HUES6 (cell line): ENCODE results near the gene ZRANB1.

Experiments
- H3K27ac ChIP-seq: 2 replicates; pipeline ENCODE4 v1.7.0; 2013; ENCODE audit warnings: low read depth, mild to moderate bottlenecking, low read length, inconsistent platforms
- H3K27me3 ChIP-seq: 2 replicates; pipeline ENCODE4 v1.6.1; 2013; ENCODE audit warnings: low read length; ENCODE audit not compliant: control insufficient read depth, insufficient read depth
- H3K36me3 ChIP-seq: 2 replicates; pipeline ENCODE4 v1.6.1; 2013; ENCODE audit warnings: low read length; ENCODE audit not compliant: control insufficient read depth, insufficient read depth
- H3K4me1 ChIP-seq: 2 replicates; pipeline ENCODE4 v1.6.1; 2013; ENCODE audit warnings: low read length; ENCODE audit not compliant: control insufficient read depth, insufficient read depth
- H3K4me3 ChIP-seq: 2 replicates; pipeline ENCODE4 v1.5.1; 2013; ENCODE audit warnings: low read depth, low read length
- H3K9ac ChIP-seq: one replicate; pipeline ENCODE4 v1.6.1; 2013; ENCODE audit warnings: mild to moderate bottlenecking, low read length
- H3K9me3 ChIP-seq: 2 replicates; pipeline ENCODE4 v1.6.1; 2013; ENCODE audit warnings: low read depth, low read length; ENCODE audit not compliant: control insufficient read depth, insufficient read depth

Gene ZRANB1

DNA sequence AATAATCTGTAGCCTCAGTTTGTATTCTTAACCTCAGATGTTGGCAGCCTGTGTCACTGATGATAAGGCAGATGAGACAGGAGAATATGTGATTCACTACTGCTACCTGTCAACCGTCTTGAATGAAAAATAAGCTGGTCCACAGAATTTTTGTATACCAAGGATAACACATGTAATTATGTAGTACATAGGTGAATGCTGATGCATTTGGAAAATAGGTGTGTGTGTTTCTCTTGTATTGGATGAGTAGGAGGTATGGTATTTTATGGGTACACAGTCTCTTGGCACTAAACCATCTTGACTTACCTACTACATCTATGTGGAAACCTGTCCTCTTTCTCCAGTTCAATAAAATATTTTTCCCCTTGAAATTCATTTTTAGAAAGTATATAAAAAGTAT lies 20.7 kb upstream of the ZRANB1 start:
- no peak overlapping the region for H3K27ac ChIP-seq
- H3K4me3 ChIP-seq = no peak overlapping the region
- peaks cover 11% of the 10 kb centered on the region for H3K36me3 ChIP-seq
- H3K9ac ChIP-seq = no peak overlapping the region
- H3K27me3 ChIP-seq = no peaks in the 10 kb centered on the region
- H3K9me3 ChIP-seq = no peaks in the 10 kb centered on the region
- peaks cover 7% of the 10 kb centered on the region; the same call in 1 of the 2 replicates for H3K4me1 ChIP-seq

DNA sequence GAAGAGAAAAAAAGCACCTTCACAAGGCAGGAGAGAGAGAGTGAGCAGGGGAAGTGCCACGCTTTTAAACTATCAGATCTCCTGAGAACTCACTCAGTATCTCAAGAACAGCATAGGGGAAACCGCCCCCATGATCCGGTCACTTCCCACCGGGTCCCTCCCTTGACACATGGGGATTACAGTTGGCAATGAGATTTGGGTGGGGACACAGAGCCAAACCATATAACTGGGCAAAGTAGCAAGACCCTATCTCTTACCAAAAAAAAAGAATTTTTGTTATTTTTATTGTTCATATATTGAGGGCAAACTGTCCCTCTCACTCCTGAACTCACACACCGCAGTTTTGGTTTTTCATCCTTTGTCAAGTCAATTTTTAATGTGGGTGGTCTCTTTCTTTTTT lies 18.2 kb upstream of the ZRANB1 start:
- no peak overlapping the region for H3K27ac ChIP-seq
- H3K4me3 ChIP-seq = no peak overlapping the region
- H3K9ac ChIP-seq = no peak overlapping the region
- peaks cover 3% of the 10 kb centered on the region; the same call in 1 of the 2 replicates for H3K4me1 ChIP-seq
- H3K27me3 ChIP-seq = no peaks in the 10 kb centered on the region
- peaks cover 16% of the 10 kb centered on the region for H3K36me3 ChIP-seq
- no peaks in the 10 kb centered on the region for H3K9me3 ChIP-seq

DNA sequence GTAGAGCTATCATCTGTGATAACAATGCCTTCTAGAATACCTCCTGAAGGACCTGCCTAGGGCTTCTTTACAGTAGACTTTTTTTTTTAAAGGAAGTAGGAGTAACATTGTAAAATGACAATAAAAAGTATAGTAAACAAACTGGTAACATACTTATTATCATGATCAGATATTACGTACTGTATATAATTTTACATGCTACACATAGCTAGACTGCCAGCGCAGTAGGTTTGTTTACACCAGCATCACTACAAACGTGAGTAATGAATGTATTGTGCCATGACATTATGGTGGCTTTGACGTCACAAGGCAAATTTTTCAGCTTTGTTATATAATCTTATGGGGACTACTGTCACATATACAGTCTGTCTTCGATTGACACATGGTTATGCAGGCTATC lies 15.4 kb upstream of the ZRANB1 start:
- no peaks in the 10 kb centered on the region for H3K4me1 ChIP-seq
- H3K9ac ChIP-seq = no peak overlapping the region
- H3K27ac ChIP-seq = no peak overlapping the region
- peaks cover 4% of the 10 kb centered on the region; the same call in 1 of the 2 replicates for H3K9me3 ChIP-seq
- no peaks in the 10 kb centered on the region for H3K27me3 ChIP-seq
- H3K36me3 ChIP-seq = peaks cover 20% of the 10 kb centered on the region
- H3K4me3 ChIP-seq = no peak overlapping the region

DNA sequence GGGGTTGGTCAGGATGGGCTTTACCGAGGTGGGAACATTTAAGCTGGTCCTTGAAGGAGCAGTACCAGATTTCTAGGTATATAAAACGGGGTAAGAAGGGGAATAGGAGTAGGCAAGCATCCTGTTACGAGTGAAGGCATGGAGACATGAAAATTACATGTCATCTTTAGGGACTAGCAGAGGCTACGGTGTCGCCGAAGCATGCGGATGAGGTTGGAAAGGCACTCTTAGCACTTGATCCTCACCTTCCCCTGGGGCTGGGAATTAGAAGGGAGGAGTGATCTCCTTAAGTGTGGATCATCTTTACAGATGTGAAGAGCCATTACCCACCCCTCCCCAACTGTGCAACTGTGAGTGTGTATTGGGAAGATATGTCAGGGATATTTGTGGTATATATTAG lies 13.8 kb upstream of the ZRANB1 start:
- H3K4me1 ChIP-seq = no peaks in the 10 kb centered on the region
- H3K9me3 ChIP-seq = peaks cover 8% of the 10 kb centered on the region
- no peak overlapping the region for H3K4me3 ChIP-seq
- H3K27me3 ChIP-seq = no peaks in the 10 kb centered on the region
- no peak overlapping the region for H3K9ac ChIP-seq
- H3K36me3 ChIP-seq = peaks cover 14% of the 10 kb centered on the region
- H3K27ac ChIP-seq = no peak overlapping the region

DNA sequence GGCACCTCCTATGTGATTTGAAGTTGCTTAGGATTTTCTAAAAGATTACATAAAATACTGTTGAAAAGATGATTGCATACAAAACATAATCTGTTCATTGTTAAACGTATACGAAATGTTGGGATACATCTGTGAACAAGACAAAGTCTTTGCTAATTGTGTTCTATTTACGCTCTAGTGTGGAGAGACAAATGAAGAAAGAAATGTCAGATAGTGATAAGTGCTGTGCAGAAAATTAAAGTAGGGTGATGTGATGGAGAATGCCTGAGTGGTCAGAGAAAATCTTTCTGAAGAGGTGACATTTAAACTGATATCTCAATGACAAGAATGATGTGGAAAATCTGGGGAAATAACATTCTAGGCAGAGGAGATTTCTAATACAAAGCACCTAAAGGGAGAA lies 13.4 kb upstream of the ZRANB1 start:
- Histone ChIP-seq H3K36me3 (peaks cover 12% of the 10 kb centered on the region), H3K4me1 (no peaks in the 10 kb centered on the region), H3K9me3 (peaks cover 8% of the 10 kb centered on the region), H3K27ac (no peak overlapping the region), H3K9ac (no peak overlapping the region), H3K4me3 (no peak overlapping the region), H3K27me3 (no peaks in the 10 kb centered on the region)

DNA sequence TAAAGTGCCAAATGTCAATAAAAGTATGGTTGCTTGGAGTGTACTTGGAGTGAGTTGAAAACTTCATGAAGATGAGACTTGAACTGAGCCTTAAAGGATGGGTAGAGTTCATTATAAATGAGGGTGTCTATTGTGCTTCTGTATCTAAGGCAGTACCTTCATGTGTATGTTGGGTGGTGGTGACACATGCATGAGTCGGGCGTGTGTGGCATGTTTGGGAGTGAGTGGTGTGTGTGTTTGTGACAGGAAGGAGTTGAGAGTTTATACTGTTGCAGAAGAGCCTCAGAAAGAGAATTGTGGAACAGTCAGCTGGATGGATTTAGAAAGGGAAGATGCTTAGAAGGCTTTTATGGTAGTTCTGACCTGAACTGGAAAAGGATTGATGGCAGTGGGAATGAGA lies 6.0 kb upstream of the ZRANB1 start:
- Histone ChIP-seq H3K9me3 (peaks cover 5% of the 10 kb centered on the region; the same call in 1 of the 2 replicates), H3K36me3 (no peaks in the 10 kb centered on the region), H3K4me1 (0 out of 2 replicates have a peak, but pooled peaks cover 3% of the 10 kb centered on the region), H3K27me3 (no peaks in the 10 kb centered on the region), H3K9ac (no peak overlapping the region), H3K27ac (no peak overlapping the region), H3K4me3 (no peak overlapping the region)

DNA sequence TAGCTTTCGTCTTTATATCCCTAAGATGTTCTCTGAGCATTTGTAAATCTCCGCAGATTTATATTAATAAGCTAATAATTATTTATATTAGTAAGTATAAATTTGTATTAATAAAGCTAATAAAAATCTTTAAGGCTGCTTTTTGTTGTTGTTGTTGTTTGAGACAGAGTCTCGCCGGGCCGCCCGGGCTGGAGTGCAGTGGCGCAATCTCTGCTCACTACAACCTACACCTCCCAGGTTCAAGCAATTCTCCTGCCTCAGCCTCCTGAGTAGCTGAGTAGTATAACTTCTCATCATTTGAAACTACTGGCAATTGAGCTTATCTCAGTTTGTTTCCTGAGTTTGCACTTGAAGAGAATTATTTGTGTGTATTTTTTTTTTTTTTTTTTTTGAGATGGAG lies 5.1 kb upstream of the ZRANB1 start:
- Histone ChIP-seq H3K4me1 (0 out of 2 replicates have a peak, but pooled peaks cover 3% of the 10 kb centered on the region), H3K9ac (no peak overlapping the region), H3K4me3 (no peak overlapping the region), H3K36me3 (no peaks in the 10 kb centered on the region), H3K9me3 (peaks cover 2% of the 10 kb centered on the region; the same call in 1 of the 2 replicates), H3K27ac (no peak overlapping the region), H3K27me3 (no peaks in the 10 kb centered on the region)

DNA sequence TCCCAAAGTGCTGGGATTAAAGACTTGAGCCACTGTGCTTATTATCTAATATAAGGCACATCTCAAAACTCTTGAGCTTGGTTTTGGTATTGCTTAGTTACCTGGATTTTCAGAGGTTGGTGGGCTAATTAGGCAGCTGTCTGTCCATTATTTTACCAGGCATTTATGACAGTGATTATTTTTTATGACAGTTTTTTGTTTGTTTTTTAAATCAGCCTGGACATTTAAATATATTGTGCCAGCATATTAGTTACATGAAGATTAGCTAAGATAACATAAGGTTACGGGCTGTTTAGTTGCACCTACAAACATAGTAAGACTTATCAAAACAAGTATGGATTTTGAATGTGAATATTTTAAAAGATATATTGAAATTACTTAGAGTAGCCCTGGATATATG lies 2.6 kb upstream of the ZRANB1 start:
- Histone ChIP-seq H3K9ac (no peak overlapping the region), H3K4me1 (peaks cover 20% of the 10 kb centered on the region), H3K9me3 (no peaks in the 10 kb centered on the region), H3K4me3 (no peak overlapping the region), H3K36me3 (peaks cover 6% of the 10 kb centered on the region), H3K27me3 (no peaks in the 10 kb centered on the region), H3K27ac (no peak overlapping the region)

DNA sequence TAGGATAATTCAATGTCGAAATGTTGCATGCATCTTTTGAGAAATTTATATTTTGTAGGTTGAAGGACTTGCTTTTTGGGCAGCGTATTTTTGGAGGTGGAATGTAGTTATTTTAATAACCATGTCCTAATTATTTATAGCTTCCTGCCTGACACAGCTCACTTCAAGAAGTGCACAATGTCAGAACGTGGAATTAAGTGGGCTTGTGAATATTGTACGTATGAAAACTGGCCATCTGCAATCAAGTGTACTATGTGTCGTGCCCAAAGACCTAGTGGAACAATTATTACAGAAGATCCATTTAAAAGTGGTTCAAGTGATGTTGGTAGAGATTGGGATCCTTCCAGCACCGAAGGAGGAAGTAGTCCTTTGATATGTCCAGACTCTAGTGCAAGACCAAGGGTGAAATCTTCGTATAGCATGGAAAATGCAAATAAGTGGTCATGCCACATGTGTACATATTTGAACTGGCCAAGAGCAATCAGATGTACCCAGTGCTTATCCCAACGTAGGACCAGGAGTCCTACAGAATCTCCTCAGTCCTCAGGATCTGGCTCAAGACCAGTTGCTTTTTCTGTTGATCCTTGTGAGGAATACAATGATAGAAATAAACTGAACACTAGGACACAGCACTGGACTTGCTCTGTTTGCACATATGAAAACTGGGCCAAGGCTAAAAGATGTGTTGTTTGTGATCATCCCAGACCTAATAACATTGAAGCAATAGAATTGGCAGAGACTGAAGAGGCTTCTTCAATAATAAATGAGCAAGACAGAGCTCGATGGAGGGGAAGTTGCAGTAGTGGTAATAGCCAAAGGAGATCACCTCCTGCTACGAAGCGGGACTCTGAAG lies 620 bp downstream of the ZRANB1 start:
- peaks cover 38% of the 10 kb centered on the region for H3K4me1 ChIP-seq
- H3K4me3 ChIP-seq = no peak overlapping the region
- peaks cover 6% of the 10 kb centered on the region for H3K36me3 ChIP-seq
- H3K27ac ChIP-seq = no peak overlapping the region
- H3K9ac ChIP-seq = no peak overlapping the region
- H3K9me3 ChIP-seq = no peaks in the 10 kb centered on the region
- H3K27me3 ChIP-seq = no peaks in the 10 kb centered on the region

DNA sequence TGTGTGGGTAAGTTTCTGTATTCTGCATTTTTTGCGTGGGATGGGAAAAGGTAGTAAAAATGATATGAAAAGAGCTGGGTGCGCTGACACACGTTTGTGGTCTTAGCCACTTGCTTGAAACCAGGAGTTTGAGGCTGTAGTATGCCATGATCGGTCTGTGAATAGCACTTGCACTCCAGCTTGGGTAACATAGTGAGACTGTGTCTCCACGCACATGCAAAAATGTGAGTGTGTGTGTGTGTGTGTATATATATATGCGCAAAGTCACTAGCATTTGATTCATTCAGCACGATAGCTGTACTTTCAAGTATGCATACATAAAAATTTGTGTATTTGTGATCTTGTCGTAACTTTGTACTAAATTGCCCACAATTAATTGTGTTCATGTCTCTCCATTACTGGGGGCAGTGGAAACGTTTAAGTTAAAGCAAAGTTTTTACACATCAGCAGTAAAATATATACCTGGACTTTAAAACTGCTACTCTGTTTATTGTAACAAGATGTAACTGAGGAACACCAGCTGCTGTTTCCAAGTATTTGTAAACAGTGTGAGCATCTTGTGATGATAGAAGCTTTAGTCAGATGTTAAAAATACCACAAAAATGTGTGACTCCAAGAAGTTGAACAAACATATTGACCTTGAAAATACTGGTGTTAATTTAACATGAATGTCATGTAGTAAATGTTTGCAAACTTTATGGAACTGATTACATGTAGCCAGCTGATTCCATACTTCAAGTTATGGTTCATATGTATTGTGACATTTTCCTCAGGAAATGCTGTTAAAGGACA lies 1.6 kb downstream of the ZRANB1 start:
- Histone ChIP-seq H3K27ac (no peak overlapping the region), H3K9me3 (no peaks in the 10 kb centered on the region), H3K9ac (no peak overlapping the region), H3K4me1 (peaks cover 38% of the 10 kb centered on the region), H3K4me3 (no peak overlapping the region), H3K36me3 (peaks cover 6% of the 10 kb centered on the region), H3K27me3 (no peaks in the 10 kb centered on the region)

DNA sequence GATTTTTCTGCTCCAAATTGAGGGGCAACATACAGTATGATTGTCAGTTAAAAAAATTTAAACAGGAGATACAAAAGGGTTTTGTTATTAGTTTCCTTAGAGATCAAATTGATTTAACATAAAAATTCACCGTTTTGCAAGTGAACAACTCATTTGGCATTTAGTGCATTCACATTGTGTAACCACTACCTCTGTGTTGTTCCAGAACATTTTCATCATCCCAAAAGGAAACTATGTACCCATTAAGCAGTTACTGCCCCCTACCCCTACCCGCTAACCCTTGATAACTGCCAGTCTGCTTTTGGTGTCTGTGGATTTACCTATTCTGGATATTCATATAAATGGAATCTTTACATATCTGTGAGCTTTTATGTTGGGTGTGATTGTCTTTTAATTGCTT lies 3.1 kb downstream of the ZRANB1 start:
- Histone ChIP-seq H3K9me3 (no peaks in the 10 kb centered on the region), H3K36me3 (peaks cover 6% of the 10 kb centered on the region), H3K4me3 (no peak overlapping the region), H3K27ac (peak overlapping the region; percentile 31; the same call in 1 of the 2 replicates), H3K4me1 (peaks cover 38% of the 10 kb centered on the region), H3K27me3 (no peaks in the 10 kb centered on the region), H3K9ac (no peak overlapping the region)
